Mucosa of rectum (tissue), 2 donors: ENCODE measurements around the gene TJP3.
"Not testable (repeated sequence)": the region's sequence is repeated elsewhere in the genome, so short reads cannot be mapped to it uniquely, and the experiment has no call there.

Source experiments
- H3K27ac ChIP-seq, 2 donors: one replicate each; pipeline ENCODE4 v1.7.0; 2013; ENCODE audit warnings: inconsistent platforms in 2 of 2, low read depth in 2 of 2, low read length in 2 of 2
- H3K27me3 ChIP-seq, 2 donors: one replicate each; pipeline ENCODE4 v1.7.0; 2013; ENCODE audit warnings: low read length in 2 of 2; ENCODE audit not compliant: control insufficient read depth in 2 of 2, insufficient read depth in 2 of 2
- H3K36me3 ChIP-seq, 2 donors: one replicate each; pipeline ENCODE4 v1.7.0; 2013; ENCODE audit warnings: low read length in 2 of 2; ENCODE audit not compliant: control insufficient read depth in 2 of 2, insufficient read depth in 2 of 2
- H3K4me1 ChIP-seq, 2 donors: one replicate each; pipeline ENCODE4 v1.7.0; 2013; ENCODE audit warnings: low read length in 2 of 2, mild to moderate bottlenecking in 1 of 2; ENCODE audit not compliant: control insufficient read depth in 2 of 2, insufficient read depth in 2 of 2
- H3K4me3 ChIP-seq, 2 donors: one replicate each; pipeline ENCODE4 v1.7.0; 2013; ENCODE audit warnings: low read length in 2 of 2
- H3K9ac ChIP-seq, 2 donors: one replicate each; pipeline ENCODE4 v1.7.0; 2013; ENCODE audit warnings: low read length in 2 of 2, low read depth in 1 of 2, mild to moderate bottlenecking in 1 of 2
- H3K9me3 ChIP-seq, 2 donors: one replicate each; pipeline ENCODE4 v1.7.0; 2013; ENCODE audit warnings: low read length in 2 of 2; ENCODE audit not compliant: control insufficient read depth in 2 of 2
- donor health status: healthy.
- donor health status: Normal muscosa, but diverticular disease.

TJP3 gene

DNA sequence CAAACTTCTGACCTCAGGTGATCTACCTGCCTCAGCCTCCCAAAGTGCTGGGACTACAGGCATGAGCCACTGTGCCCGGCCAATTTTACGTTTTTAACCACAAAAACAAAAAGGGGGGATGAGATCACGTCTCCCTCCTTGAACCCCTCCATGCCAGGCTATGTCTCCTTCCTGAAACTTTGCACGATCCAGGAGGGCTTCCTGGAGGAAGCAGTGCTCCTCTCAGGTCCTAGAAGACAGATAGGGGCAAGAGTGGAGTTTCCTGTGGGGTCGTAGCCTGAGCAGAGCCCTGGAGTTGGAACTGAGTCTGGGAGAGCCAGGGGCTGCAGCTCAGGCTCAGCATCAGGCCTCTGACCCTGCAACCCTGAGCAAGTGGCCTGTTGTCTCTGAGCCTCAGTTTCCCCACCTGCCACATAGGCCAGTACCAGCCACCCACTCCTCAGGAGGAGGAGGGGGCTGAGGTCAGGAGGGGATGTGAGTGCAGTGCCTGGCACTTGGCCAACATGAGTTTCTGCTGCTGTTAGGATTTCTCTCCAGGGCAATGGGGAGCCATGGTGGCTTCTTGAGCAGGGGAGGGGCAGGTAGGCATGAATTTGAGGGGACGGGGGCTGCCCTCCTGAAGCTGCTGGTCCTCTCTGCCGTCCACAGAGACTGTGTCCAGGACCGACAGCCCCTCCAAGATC lies 37.3 kb downstream of the TJP3 start:
- Histone ChIP-seq H3K36me3 (peaks cover 34 to 35% of the 10 kb centered on the region in 2 donors), H3K9me3 (no peaks in the 10 kb centered on the region), H3K4me3 (no peak overlapping the region), H3K4me1 (no peaks in the 10 kb centered on the region), H3K27ac (no peak overlapping the region), H3K27me3 (no peaks in the 10 kb centered on the region), H3K9ac (no peak overlapping the region)

DNA sequence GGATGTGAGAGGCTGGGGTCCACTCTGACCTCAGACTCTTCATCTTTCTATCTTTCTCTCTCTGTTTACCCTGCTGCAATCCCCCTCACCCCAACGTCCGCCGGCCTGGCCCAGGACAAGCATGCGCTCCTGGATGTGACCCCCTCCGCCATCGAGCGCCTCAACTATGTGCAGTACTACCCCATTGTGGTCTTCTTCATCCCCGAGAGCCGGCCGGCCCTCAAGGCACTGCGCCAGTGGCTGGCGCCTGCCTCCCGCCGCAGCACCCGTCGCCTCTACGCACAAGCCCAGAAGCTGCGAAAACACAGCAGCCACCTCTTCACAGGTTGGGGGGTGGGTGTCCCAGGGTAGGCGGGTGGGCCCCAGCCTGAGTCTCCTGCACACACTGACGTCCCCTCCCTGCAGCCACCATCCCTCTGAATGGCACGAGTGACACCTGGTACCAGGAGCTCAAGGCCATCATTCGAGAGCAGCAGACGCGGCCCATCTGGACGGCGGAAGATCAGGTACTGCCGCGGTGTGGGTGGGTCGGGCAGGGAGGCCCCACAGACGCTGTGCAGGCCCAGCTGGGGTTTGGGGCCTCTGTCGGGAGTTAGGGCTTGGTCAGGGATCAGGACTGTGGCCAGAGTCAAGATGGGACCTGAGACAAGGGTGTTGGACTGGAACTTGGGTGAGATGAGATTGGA lies 38.3 kb downstream of the TJP3 start:
- H3K9me3 ChIP-seq: no peaks in the 10 kb centered on the region
- H3K9ac ChIP-seq: no peak overlapping the region
- H3K4me3 ChIP-seq: no peak overlapping the region
- H3K27me3 ChIP-seq: no peaks in the 10 kb centered on the region
- no peaks in the 10 kb centered on the region for H3K4me1 ChIP-seq
- peaks cover 42% of the 10 kb centered on the region in 2 donors for H3K36me3 ChIP-seq
- no peak overlapping the region for H3K27ac ChIP-seq

DNA sequence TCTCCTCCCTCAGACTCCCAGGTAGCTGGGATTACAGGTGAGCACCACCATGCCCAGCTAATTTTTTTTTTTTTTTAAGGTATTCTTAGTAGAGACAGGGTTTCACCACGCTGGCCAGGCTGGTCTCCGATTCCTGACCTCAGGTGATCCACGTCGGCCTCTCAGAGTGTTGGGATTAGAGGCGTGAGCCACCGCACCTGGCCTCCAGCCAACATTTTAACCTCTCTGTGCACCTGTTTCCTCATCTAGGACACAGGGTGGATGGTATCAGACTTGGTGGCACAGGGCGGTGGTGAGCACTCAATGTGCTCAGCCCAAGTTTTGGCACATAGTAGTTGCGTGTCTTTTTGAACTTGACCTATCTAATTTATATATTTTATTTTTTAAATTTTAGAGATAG lies 40.8 kb downstream of the TJP3 start:
- Histone ChIP-seq H3K27me3 (no peaks in the 10 kb centered on the region), H3K27ac (no peak overlapping the region), H3K4me1 (no peaks in the 10 kb centered on the region), H3K4me3 (no peak overlapping the region), H3K9me3 (no peaks in the 10 kb centered on the region), H3K36me3 (peaks cover 34 to 38% of the 10 kb centered on the region in 2 donors), H3K9ac (no peak overlapping the region)

DNA sequence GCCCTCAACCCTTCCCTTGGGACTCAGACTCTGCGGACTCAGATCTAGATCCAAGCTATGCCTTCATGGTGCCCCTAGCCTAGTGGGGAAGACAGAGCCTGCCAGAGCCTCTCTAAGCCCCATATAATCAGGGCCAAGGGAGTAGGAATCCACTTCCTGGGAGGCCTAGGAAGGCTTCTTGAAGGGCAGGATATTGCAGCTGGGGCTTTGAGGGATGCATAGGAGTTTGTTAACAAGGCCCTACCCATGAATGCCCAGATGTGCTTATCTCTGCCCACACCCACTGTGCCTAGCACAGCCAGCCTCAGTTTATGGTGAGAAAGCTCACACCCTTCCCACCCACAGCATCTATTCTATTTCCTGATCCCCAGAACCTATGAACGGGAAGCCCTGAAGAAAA lies 42.0 kb downstream of the TJP3 start:
- Histone ChIP-seq H3K9ac (no peak overlapping the region), H3K36me3 (peaks cover 35 to 36% of the 10 kb centered on the region in 2 donors), H3K27ac (no peak overlapping the region), H3K4me1 (no peaks in the 10 kb centered on the region), H3K27me3 (no peaks in the 10 kb centered on the region), H3K9me3 (no peaks in the 10 kb centered on the region), H3K4me3 (no peak overlapping the region)

DNA sequence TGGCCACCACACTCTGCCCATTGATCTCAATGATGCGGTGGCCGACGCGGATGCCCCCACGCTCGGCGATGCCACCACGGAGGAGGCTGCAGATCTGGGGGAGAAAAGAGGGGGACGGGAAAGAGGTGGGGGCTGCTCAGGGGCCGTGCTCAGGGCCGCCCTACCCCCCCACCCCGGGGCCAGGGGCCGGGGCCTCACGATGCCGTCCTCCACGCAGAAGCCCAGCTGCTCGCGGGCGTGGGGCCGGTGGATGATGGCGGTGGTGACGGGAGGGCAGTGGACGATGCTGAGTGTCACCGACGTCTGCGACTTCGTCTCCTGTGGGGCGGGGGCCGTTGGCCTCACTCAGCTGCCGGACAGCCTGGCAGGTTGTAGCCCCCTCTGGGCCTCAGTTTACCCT lies 43.1 kb downstream of the TJP3 start:
- H3K9me3 ChIP-seq: no peaks in the 10 kb centered on the region
- peaks cover 25 to 27% of the 10 kb centered on the region in 2 donors for H3K36me3 ChIP-seq

DNA sequence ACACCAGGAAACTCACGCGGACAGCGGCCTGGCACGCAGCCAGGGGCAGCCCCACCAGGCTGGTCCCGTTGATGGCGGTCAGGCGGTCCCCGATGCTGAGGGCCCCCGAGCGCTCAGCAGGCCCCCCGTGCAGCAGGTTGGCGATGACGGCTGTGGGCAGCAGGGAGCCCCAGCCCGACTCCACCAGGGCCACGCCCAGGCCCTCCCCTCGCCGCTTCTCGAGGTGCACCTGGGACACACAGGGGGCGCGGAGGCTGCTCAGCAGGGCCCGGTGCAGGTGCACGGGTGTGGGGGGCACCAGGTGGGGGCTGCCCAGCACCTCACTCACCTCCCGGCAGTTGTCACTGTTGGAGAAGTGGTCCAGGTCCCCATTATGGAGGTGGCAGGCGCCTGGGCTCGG lies 44.3 kb downstream of the TJP3 start:
- no peak overlapping the region for H3K9ac ChIP-seq
- peaks cover 24 to 25% of the 10 kb centered on the region in 2 donors for H3K36me3 ChIP-seq

More for the DNA sequence above, 43.1 kb downstream of the TJP3 start:
- no peaks in the 10 kb centered on the region for H3K27me3 ChIP-seq
- no peak overlapping the region for H3K27ac ChIP-seq
- H3K4me1 ChIP-seq: no peaks in the 10 kb centered on the region
- no peak overlapping the region for H3K9ac ChIP-seq
- no peak overlapping the region for H3K4me3 ChIP-seq

DNA sequence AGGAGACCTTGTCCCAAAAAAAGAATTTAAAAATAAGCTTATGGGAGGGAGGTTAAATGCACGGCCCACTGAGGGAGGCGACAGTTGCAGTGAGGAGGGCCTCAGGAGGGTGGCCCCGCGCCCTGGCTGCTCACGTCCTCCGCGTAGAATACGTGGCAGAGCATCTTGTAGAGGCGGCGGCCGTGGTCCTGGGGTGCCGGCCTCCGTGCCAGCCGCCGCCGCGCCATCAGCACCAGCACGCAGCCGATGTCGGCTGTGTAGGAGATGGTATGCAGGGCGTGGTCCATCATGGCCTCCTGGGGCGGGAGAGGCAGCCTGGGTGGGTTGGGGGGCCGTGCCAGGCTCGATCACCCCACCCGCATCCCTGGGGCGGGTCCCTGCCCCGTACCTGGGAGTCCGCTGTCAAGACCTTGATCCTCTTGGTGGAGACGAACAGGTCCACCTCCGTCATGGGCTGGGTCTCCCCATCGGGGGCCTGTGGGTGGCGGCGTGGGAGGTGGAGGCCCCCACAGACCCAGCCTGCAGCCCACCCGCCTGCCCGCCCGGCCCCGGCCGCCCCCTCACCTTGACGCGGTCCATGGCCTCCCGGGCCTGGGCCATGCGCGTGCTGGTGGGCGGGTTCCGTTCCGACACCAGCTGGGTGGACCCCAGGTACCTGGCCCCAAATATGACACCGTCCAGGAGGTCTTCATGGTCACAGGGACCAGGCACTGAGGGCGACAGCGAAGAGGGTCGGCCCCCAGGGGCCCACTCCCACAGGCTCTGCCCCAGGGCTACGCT lies 45.6 kb downstream of the TJP3 start:
- no peak overlapping the region for H3K9ac ChIP-seq

More for the DNA sequence above, 44.3 kb downstream of the TJP3 start:
- H3K4me1 ChIP-seq: no peaks in the 10 kb centered on the region
- H3K27ac ChIP-seq: no peak overlapping the region
- H3K4me3 ChIP-seq: no peak overlapping the region
- no peaks in the 10 kb centered on the region for H3K9me3 ChIP-seq
- H3K27me3 ChIP-seq: no peaks in the 10 kb centered on the region

DNA sequence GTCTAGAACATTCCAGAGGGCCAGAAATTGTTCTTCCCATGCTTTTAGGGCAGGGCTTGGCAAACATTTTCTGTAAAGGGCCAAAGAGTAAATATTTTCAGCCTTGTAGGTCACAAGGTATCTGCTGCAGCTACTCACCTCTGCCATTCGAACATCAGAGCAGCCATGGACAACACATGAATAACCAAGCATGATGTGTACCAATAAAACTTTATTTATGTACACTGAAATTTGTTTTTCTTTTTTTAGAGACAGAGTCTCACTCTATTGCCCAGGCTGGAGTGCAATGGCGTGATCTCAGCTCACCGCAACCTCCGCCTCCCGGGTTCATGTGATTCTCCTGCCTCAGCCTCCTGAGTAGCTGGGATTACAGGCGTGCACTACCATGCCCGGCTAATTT lies 49.5 kb downstream of the TJP3 start:
- not testable (repeated sequence) for H3K4me3 ChIP-seq, H3K27me3 ChIP-seq, H3K27ac ChIP-seq, H3K9me3 ChIP-seq, H3K9ac ChIP-seq
- peaks cover 14 to 15% of the 10 kb centered on the region in 2 donors for H3K4me1 ChIP-seq
- peaks cover 0 to 13% of the 10 kb centered on the region in 2 donors for H3K36me3 ChIP-seq

More for the DNA sequence above, 45.6 kb downstream of the TJP3 start:
- Histone ChIP-seq H3K9me3 (no peaks in the 10 kb centered on the region), H3K4me3 (no peak overlapping the region), H3K4me1 (no peaks in the 10 kb centered on the region), H3K27ac (no peak overlapping the region), H3K36me3 (peaks cover 22 to 30% of the 10 kb centered on the region in 2 donors), H3K27me3 (no peaks in the 10 kb centered on the region)

DNA sequence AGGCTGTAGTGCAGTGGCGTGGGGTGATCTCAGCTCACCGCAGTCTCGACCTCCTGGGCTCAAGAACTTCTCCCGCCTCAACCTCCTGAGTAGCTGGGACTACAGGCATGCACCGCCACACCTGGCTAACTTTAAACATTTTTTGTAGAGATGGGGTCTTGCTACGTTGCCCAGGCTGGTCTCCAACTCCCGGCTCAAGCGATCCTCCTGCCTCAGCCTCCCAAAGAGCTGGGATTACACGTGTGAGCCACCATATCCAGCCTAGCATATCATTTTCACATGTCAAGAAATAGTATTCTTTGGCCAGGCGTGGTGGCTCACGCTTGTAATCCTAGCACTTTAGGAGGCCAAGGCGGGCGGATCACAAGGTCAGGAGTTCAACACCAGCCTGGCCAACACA lies 50.1 kb downstream of the TJP3 start:
- not testable (repeated sequence) for H3K9me3 ChIP-seq, H3K9ac ChIP-seq, H3K4me3 ChIP-seq, H3K27me3 ChIP-seq, H3K27ac ChIP-seq
- Histone ChIP-seq H3K4me1 (peaks cover 17 to 19% of the 10 kb centered on the region in 2 donors), H3K36me3 (peaks cover 0 to 13% of the 10 kb centered on the region in 2 donors)
